ENCODE measurements around the gene MORC4.
"Not testable (repeated sequence)": the region's sequence is repeated elsewhere in the genome, so short reads cannot be mapped to it uniquely, and the experiment has no call there.

Gene MORC4

DNA sequence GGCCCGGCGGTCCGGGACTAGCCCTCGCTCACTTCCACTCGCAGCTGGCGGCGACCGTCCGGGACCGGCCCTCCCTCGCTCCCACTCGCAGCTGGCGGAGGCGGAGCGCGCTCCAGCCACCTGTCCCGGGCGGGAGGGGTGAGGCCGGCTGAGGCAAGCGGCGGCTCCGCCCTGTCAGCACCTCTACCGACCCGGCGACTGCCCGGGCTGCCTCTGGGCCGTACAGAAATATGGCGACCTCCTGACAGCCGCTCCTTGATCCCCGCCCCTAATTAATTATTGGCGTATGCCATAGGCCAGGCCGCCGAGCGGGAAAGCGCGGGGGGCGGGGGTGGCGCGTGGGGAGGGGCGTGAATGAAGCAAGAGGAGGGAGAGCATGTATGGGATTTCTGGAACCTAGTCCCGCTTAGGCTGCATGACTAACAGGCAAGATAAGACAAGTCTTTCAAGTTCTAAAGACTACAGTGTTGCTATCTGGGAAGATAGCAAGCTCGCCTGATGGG, at the start of gene MORC4:
Gene MORC4 (minus strand): TSS at position 200 of the 503 bp plus-strand sequence. CDS start 243 bp downstream, outside the sequence.
- peak; percentile 79 for DNase-seq (ENCODE audit: low spot score)

DNA sequence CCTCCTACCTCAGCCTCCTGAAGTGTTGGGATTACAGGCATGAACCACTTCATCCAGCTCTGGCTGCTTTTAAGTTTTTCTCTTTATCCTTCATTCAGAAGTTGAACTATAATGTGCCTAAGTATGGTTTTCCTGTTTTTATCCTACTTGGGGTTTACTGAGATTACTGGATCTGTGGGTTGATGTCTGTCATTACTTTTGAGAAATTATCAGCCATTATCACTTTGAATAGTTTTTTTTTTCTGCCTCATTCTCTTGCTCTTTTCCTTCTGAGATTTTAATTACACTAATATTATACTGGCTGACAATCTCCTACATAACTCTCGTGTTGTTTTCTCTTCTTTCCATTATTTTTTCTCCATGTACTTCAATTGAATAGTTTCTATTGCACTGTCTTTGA, 47.6 kb upstream of the MORC4 start:
- DNase-seq (ENCODE audit: low spot score): no peak

DNA sequence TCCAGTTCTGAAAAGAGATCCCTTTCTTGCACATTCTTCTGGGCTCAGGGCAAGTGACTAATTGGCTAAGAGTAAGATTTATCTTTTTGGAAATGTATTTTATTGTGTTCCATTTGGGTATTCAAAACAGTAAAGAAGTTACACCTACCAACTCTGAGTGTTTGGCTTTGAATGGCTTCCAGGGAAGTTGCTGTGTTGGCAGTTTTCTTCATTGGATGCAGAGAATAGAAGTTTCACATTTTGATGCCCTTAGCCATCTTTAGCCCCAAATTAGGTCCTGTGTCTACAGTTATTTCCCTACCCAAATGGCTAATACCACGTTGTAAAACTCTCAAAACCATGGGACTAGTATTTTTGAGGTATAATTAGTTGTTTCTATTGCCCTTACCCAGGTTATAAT, 29.7 kb upstream of the MORC4 start:
- DNase-seq (ENCODE audit: low spot score): no peak

DNA sequence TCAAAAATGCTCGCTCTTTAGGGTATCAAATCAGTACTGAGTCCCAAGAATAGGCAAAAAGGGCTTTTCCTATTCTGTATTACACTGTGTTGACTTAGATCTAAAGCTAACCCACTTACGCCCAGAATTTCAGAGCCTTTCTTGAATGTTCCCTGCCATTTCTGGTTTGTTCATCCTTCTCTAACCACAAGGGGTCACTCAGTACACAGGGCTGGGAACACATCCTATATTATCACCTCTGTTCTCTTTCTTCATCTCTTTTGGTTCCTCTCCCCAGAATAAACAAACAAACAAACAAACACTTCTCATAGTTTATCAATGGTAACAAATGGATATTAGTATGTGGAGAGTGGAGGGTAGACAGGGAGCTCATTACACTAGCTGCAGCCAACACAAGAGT, 25.5 kb upstream of the MORC4 start:
- DNase-seq (ENCODE audit: low spot score): peak; percentile 35

DNA sequence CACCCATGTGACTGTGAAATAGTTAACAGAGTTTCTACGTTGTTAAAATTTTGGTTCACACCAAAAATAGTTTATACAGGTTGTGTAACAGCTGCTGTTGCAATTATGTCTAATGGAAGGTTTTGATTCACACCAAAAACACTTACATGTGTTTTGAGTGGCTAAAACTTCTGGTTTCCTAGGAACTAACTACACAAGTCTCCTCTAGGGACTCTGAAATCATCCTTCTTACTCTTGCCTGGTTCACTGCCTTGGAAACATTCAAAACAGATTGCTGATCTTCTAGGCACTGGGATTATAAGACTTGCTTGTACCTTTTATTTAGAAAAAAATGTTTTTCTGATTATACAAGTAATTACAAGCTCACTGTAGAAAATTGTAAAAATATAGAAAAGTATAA, 14.9 kb upstream of the MORC4 start:
- DNase-seq (ENCODE audit: low spot score): no peak

DNA sequence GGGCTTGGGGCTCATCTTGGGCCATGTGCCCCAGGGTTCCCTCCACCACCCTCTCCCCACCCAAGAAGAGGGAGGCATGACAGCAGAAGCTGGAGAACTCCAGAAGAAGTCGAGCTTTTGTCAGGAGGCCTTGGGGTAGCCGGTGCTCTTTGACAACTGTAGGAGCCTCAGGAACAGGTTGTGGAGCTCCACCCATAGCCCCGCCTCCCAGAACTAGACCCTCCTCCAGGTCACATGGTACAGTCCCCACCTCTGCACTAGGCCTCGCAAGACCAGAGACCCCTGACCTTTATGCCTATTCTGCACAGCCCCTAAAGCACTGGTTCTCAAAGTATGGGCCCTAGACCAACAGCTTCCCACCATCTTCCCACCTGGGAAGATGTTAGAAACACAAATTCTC, 8.0 kb upstream of the MORC4 start:
- DNase-seq (ENCODE audit: low spot score): no peak

- DNase-seq (ENCODE audit: low spot score): peak; percentile 46
These were observed 723 bp downstream of the MORC4 start for GRCh38 chrX:106999002-106999975.

- DNase-seq (ENCODE audit: low spot score): no peak
These were observed 2.4 kb downstream of the MORC4 start for GRCh38 chrX:106997611-106998010.

GRCh38 chrX:106995678-106996077, 4.3 kb downstream of the MORC4 start:
- DNase-seq (ENCODE audit: low spot score): no peak

GRCh38 chrX:106987488-106987887, 12.5 kb downstream of the MORC4 start:
- no peak for DNase-seq (ENCODE audit: low spot score)

DNA sequence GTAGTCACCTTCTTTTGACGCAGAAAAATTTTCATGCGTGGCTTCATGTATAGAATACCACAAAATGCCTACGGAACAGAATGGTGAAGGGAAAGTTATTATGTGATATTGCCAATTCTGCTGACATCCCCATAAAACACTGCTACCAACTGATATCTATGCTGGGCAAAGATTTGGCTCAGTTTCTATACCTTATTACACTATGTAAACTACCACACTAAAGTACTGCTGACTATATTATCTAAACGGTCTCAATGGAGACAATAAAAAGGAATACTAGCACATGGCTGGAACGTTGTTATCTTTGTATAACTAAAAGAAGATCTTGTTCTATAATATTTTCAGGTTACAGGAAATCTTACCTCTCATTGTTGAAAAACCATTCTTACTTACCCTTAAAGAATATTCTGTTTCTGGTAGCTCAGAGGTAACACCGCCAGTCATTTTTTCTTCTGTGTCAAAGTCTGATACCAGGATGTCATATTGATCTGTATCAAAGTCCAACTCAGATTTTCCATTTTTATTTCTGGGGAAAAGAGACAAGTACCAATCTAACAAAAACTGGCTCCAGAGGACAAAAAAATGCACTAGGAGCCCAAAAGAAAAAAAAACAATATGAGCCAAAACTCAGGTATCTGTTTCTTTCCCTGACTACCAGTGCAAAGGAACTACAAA, 18.9 kb downstream of the MORC4 start:
- DNase-seq (ENCODE audit: low spot score): no peak

DNA sequence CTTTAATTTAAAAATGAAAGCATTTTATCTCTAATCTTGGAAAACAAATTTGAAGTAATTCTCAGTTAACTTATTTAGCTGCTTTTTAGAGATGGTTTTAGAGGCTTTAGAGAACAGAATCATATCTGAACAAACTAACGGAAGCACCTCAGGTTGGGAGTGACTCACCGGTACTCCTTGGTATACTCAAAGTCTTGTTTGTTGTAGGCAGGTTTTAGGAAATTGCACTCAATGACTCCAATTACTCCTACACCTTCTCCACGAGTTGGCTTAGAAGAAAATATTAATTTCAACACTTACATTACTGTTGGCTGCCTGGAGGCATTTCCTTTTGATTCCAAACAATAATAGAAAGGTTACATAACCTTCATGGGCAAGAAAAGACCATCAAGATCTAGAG, 23.6 kb downstream of the MORC4 start:
- no peak for DNase-seq (ENCODE audit: low spot score)

DNA sequence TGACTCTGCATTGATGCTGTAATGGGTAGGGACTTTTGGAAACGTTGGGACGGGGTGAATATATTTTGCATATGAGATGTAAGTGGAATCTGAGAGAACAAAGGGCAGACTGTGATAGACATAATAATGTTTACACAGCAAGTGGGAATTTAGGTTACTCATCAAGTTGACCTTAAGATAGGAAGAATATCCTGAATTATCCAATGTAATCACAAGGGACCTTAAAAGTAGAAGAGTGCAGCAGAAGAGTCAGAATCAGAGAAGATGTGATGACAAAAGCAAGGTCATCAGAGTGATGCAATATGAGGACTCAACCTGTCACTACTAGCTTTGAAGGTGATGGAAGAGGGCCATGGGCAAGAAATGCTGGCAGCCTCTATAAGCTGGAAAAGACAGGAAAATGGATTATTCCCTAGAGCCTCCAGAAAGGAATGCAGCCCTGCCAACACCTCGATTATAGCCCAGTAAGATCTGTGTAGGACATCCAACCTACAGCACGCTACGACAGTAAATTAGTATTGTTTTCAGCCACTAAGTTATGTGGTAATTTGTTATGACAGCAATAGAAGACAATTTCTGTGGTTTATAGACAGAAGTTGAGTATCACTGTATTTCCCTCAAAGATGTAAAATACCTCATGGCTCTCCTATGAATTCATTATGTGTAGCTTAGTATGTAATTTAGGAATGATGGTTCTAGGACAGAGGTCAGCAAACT, 26.4 kb downstream of the MORC4 start:
- DNase-seq (ENCODE audit: low spot score): no peak

DNA sequence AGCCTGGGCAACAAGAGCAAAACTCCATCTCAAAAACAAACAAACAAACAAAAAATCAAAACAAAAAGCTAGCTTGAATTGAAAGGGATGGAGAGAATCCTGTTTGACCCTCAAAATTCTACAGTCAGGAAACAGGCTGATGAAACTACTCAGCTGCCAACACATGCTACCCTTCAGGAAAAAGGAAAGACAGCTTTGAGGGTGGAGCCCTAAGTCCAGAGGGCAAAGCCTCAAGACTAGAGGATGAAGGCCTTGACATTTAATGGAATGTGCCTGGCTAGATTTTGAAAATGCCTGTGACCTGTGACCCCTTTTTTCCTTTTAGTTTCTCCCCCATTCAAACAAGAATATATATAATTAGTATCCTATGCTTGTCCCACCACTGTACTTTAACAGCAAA, 27.1 kb downstream of the MORC4 start:
- DNase-seq (ENCODE audit: low spot score): no peak

- not testable (repeated sequence) for DNase-seq (ENCODE audit: low spot score)
These were observed 33.5 kb downstream of the MORC4 start for GRCh38 chrX:106966547-106966946.

DNA sequence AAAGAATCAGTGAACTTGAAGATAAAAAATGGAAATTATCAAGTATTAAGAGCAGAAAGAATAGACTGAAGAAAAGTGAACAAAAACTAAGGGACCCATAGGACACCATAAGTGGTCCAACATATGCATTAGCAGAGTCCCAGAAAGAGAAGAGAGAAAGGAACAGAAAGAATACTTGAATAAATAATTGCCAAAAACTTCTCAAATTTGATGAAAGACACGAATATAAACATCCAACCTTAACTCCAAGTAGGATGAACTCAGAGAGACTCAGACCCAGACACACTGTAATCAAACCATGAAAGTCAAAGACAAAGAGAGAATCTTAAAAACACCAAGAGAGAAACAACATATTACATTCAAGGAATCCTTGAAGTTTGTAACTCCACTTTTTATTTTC, 35.7 kb downstream of the MORC4 start:
- no peak for DNase-seq (ENCODE audit: low spot score)

GRCh38 chrX:106963111-106963510, 36.9 kb downstream of the MORC4 start:
- DNase-seq (ENCODE audit: low spot score): no peak

GRCh38 chrX:106959901-106960300, 40.1 kb downstream of the MORC4 start:
- peak; percentile 22 for DNase-seq (ENCODE audit: low spot score)

DNA sequence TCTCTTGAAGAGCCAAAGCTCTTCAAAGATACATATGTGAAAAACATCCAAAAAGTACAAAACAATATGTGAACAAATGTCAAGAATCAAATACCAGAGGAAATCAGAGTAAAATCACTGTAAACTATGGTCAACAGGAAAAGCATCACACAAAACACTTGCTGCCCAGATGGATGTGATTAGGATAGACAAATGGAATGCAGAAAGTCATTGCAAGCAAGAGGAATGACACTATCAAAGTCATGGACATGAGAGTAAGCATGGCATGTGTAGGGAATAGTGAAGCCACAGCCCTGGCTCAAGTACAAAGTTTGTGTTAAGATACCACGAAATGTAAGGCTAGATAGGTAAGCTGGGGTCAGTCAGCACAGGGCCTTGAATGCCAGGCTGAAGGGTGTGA, 42.2 kb downstream of the MORC4 start:
- no peak for DNase-seq (ENCODE audit: low spot score)

DNA sequence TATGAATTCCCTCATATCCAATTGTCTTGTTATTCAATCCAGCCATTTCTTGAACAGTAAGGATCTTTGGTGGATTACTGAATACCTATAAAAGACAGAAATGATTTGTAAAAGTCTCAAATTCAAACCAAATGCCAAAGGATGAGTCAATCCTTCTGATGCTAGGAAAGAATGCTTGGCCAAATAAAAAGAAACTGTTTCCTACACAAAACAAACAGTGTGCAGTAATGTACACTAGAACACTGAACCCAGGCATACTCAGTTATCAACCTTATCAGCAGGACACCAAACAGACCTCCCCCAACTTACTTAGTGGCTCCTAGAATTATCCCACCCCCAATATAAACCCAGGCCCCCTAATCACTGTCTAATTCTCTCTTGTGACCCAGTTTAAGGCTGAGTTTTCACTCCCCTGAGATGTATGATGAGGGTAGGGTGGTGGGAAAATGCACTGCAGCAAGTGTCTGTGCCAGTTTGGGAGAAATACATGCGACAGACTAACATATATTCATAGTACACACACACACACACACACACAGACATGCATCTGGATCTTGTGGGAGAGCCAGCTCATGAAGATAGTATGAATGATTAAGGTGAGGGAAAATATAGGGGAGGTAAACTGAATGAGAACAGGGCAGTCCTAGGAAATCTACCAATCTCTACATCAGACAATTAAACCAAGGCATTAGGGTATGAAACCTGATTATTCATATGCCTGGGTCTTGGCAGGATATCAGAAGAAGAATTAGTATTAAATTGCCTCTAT, 44.8 kb downstream of the MORC4 start:
- no peak for DNase-seq (ENCODE audit: low spot score)

DNA sequence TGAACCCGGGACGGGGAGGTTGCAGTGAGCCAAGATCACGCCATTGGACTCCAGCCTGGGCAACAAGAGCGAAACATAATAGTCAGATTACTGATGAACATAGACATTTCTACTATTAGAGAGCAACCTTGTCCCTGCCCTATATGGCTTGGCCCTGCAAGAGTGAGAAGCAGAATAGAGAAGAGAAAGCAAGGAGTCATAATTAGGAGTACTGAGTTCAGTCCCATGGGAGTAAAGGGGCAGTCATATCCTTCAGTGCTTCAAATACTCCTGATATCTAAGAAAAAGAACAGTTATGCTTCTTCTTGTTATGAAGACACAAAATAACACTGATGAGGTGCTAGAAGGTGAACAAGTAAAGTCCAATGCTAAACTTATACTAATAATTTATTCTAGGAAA, 46.0 kb downstream of the MORC4 start:
- no peak for DNase-seq (ENCODE audit: low spot score)

DNA sequence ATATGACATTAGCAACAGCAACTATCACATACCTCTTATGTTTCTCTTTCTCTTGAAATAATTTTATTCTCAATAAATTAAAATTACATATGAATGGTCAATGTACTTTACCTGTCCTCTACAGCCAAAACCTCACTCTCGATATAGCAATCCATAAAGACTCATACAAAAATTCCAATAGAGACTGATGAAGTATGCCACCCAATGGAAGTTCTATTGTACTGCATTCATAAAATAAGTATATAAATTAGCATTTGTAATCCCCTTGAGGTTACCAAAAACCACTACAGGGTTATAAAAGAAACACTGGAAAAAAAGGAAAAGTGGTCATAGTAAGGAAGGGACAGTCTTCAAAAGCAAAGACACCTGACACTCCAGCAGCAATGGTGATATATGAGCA, 47.0 kb downstream of the MORC4 start:
- DNase-seq (ENCODE audit: low spot score): no peak

Measured in LoVo (cell line).